Karpas-422 (cell line): Measurements from ENCODE around the gene CTXN2. TPM values are rescaled to one million over a fixed set of nuclear protein-coding genes. Genes with fewer than 3 reads are reported as not detected.

ENCODE experiments used
- DNase-seq: peaks from one replicate; pipeline ENCODE4 v3.0.0-alpha.2; 2015
- H2AFZ ChIP-seq: fragments of 200-600 bp; sonication (generic); 2 replicates; pipeline ENCODE4 v1.6.1; 2014; ENCODE audit warnings: antibody characterized with exemption, low read length, mixed read lengths
- H3K27ac ChIP-seq: fragments of 200-600 bp; sonication (generic); 2 replicates; pipeline ENCODE4 v1.5.1; 2014; ENCODE audit warnings: mild to moderate bottlenecking, low read length, moderate library complexity
- H3K27me3 ChIP-seq: fragments of 200-600 bp; sonication (generic); 2 replicates; pipeline ENCODE4 v1.6.1; 2014; ENCODE audit warnings: low read length, mixed read lengths
- H3K36me3 ChIP-seq: fragments of 200-600 bp; sonication (generic); 2 replicates; pipeline ENCODE4 v1.6.1; 2014; ENCODE audit warnings: low read length, mixed read lengths; ENCODE audit not compliant: insufficient read depth
- H3K4me1 ChIP-seq: fragments of 200-600 bp; sonication (generic); 2 replicates; pipeline ENCODE4 v1.6.1; 2014; ENCODE audit warnings: mild to moderate bottlenecking, low read length, mixed read lengths
- H3K4me2 ChIP-seq: fragments of 200-600 bp; sonication (generic); 2 replicates; pipeline ENCODE4 v1.6.1; 2014; ENCODE audit warnings: low read length, low read depth, mild to moderate bottlenecking; ENCODE audit not compliant: poor library complexity, severe bottlenecking
- H3K4me3 ChIP-seq: fragments of 200-600 bp; sonication (generic); 2 replicates; pipeline ENCODE4 v1.5.1; 2014; ENCODE audit warnings: mild to moderate bottlenecking, antibody characterized with exemption, low read length, mixed read lengths
- H3K79me2 ChIP-seq: fragments of 200-600 bp; sonication (generic); 2 replicates; pipeline ENCODE4 v1.6.1; 2014; ENCODE audit warnings: mild to moderate bottlenecking, low read length, mixed read lengths
- H3K9ac ChIP-seq: fragments of 200-600 bp; sonication (generic); 2 replicates; pipeline ENCODE4 v1.6.0; 2014; ENCODE audit warnings: low read length
- H3K9me2 ChIP-seq: fragments of 200-600 bp; sonication (generic), shearing (Covaris generic); replicated peaks from 2 replicates; pipeline ENCODE4 v1.6.0; 2014; ENCODE audit warnings: mild to moderate bottlenecking, low read length, moderate library complexity; ENCODE audit not compliant: insufficient read depth
- H3K9me3 ChIP-seq: fragments of 300-700, 200-600 bp; sonication (generic); 2 replicates; pipeline ENCODE4 v1.6.1; 2014; ENCODE audit warnings: low read length, mixed read lengths
- H4K20me1 ChIP-seq: fragments of 200-600 bp; sonication (generic); 2 replicates; pipeline ENCODE4 v1.6.1; 2014; ENCODE audit warnings: mild to moderate bottlenecking, antibody characterized with exemption, low read length, low read depth; ENCODE audit not compliant: insufficient read depth
- total RNA-seq: library from RNA; depleted of rRNA; stranded (reverse); fragments of >200 nt; shearing (Covaris generic); gene quantifications from 2 replicates; pipeline ENCODE4 v1.2.3, GENCODE V29; 2014; ENCODE audit warnings: low replicate concordance

The CTXN2 gene
- total RNA-seq, 1 experiment from 2014 or later = not detected

DNA sequence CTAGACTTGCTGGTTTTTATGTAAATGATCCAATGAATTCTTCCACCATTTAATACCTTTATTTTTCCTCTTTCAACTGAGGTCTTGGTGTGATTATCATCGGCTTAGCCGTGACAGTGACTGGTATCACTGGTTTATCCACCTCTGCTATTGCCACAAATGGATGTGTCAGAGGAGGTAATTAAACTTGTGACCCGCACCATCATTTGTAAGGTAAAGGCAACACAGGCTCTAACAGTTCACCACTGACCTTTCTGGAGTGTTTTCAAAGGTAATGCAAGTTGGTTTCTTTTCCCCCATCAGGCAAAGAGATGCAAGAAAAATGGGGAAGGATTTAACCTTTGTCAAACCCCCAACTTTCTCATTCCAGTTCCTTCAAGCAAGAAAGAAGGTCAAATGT lies 34.3 kb downstream of the CTXN2 start:
- no peaks in the 10 kb centered on the region for H3K79me2 ChIP-seq
- DNase-seq = no peak
- H3K9me3 ChIP-seq = no peaks in the 10 kb centered on the region
- H3K4me3 ChIP-seq = no peak overlapping the region
- no peaks in the 10 kb centered on the region for H3K4me1 ChIP-seq
- H3K27ac ChIP-seq = no peak overlapping the region
- H3K9me2 ChIP-seq = no peaks in the 10 kb centered on the region
- H3K27me3 ChIP-seq = no peaks in the 10 kb centered on the region
- H4K20me1 ChIP-seq = no peaks in the 10 kb centered on the region
- no peak overlapping the region for H3K9ac ChIP-seq
- H3K36me3 ChIP-seq = no peaks in the 10 kb centered on the region
- H3K4me2 ChIP-seq = no peak overlapping the region
- no peak overlapping the region for H2AFZ ChIP-seq

DNA sequence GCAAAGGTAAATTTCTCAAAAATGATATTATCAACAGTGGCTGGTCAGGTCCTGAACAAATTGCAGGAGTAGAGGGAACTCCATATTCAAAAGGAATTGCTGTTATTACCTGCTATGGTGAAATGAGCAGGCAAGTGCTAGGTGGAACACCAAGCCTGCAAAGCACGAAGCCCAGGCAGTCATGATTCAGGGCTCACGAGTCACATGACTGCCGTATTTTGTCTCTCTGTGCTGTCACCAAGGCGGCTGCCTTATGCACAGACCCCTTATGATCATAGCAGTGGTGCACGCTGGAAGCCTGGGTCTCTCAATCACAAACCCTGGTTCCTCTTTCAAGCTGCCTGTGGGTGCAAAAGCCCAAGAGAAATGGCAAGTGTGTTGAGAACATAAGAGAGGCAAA lies 39.0 kb downstream of the CTXN2 start:
- no peak overlapping the region for H2AFZ ChIP-seq
- H3K9me2 ChIP-seq = no peaks in the 10 kb centered on the region
- no peak overlapping the region for H3K4me3 ChIP-seq

DNA sequence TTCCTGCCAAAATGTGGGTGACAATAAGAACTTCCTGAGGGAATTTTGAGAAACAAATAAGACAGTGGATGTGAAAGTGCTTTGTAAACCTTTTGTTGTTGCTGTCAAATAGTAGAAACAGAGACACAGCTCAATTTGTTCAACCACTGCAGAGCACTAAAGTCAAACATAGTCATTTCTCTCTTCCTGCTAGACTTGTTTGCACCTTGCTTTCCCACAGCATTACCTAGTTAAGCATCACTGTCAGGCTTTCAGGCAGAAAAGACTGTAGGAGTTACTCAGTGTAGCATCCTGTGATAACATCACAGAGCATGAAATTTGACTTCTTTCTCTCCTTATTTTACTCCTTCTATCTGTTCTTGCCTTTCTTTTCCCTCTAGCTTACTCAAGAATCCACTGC lies 41.8 kb downstream of the CTXN2 start:
- Histone ChIP-seq H3K9me3 (no peaks in the 10 kb centered on the region), H3K27me3 (no peaks in the 10 kb centered on the region), H2AFZ (no peak overlapping the region), H3K27ac (no peak overlapping the region), H3K4me1 (no peaks in the 10 kb centered on the region), H3K4me2 (no peak overlapping the region), H4K20me1 (no peaks in the 10 kb centered on the region), H3K79me2 (no peaks in the 10 kb centered on the region), H3K4me3 (no peak overlapping the region), H3K9me2 (no peaks in the 10 kb centered on the region), H3K36me3 (no peaks in the 10 kb centered on the region), H3K9ac (no peak overlapping the region)
- no peak for DNase-seq

More for the DNA sequence above, 39.0 kb downstream of the CTXN2 start:
- Histone ChIP-seq H3K79me2 (no peaks in the 10 kb centered on the region), H3K27me3 (no peaks in the 10 kb centered on the region), H3K9me3 (no peaks in the 10 kb centered on the region), H3K27ac (no peak overlapping the region), H3K4me2 (no peak overlapping the region), H3K4me1 (no peaks in the 10 kb centered on the region), H3K36me3 (no peaks in the 10 kb centered on the region), H3K9ac (no peak overlapping the region), H4K20me1 (no peaks in the 10 kb centered on the region)
- no peak for DNase-seq

DNA sequence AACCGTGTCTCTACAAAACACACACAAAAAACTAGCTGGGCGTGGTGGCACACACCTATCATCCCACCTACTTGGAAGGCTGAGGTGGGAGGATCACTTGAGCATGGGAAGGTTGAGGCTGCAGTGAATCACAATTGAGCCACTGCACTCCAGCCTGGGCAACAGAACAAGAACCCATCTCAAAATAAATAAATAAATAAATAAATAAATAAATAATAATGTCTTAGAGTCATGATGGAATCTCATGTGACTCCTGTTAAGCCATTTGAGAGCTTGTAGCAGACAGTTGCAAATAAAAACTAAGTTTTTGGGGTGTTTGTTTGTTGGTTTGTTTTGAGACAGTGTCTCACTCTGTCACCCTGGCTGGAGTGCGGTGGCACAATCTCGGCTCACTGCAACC lies 47.9 kb downstream of the CTXN2 start:
- no peaks in the 10 kb centered on the region for H3K9me3 ChIP-seq
- H3K36me3 ChIP-seq = no peaks in the 10 kb centered on the region
- no peak for DNase-seq
- H3K9me2 ChIP-seq = no peaks in the 10 kb centered on the region
- H3K4me1 ChIP-seq = no peaks in the 10 kb centered on the region
- no peak overlapping the region for H2AFZ ChIP-seq
- H3K4me3 ChIP-seq = no peak overlapping the region
- no peaks in the 10 kb centered on the region for H4K20me1 ChIP-seq
- no peaks in the 10 kb centered on the region for H3K79me2 ChIP-seq
- no peaks in the 10 kb centered on the region for H3K27me3 ChIP-seq
- H3K9ac ChIP-seq = no peak overlapping the region
- H3K27ac ChIP-seq = no peak overlapping the region
- no peak overlapping the region for H3K4me2 ChIP-seq

DNA sequence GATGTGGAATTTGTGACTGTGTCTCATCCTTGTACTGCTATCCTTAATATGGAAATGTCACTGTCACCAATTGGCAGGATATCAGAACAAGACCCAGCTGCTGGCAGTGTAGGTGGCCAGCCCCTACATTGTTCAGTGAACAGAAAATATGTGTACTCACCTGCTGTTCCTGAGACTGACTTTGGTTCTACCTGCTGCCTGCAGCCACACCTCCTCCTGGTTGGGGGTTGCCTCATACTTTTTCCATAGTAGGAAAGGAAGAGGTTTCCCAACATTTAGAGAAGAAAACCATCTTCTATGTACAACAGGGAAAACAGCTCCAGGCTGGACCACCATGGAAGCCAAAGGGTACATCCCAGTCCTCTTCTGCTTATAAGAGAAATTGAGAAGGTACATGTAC lies 50.5 kb downstream of the CTXN2 start:
- Histone ChIP-seq H3K36me3 (no peaks in the 10 kb centered on the region), H3K4me1 (no peaks in the 10 kb centered on the region), H3K27me3 (no peaks in the 10 kb centered on the region), H3K4me2 (no peak overlapping the region), H3K9ac (no peak overlapping the region), H3K79me2 (no peaks in the 10 kb centered on the region), H4K20me1 (no peaks in the 10 kb centered on the region), H3K9me3 (no peaks in the 10 kb centered on the region), H3K9me2 (no peaks in the 10 kb centered on the region), H3K4me3 (no peak overlapping the region), H2AFZ (no peak overlapping the region), H3K27ac (no peak overlapping the region)
- DNase-seq = no peak

DNA sequence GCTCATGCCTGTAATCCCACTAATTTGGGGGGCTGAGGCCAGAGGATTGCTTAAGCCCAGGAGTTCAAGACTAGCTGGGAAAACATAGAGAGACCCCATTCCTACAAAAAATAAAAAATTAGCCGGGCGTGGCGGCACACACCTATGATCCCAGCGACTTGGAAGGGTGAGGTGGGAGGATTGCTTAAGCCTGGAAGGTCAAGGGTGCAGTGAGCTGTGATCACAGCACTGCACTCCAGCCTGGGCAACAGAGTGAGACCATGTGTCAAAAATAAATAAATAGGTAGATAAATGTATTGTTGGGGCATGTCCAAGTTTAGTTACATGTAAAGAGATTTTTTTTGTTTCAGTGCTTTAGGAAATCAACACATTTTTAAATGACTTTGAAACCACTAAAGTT lies 51.1 kb downstream of the CTXN2 start:
- DNase-seq = no peak
- Histone ChIP-seq H2AFZ (no peak overlapping the region), H3K4me1 (no peaks in the 10 kb centered on the region), H4K20me1 (no peaks in the 10 kb centered on the region), H3K9ac (no peak overlapping the region), H3K9me3 (no peaks in the 10 kb centered on the region), H3K36me3 (no peaks in the 10 kb centered on the region), H3K4me3 (no peak overlapping the region), H3K9me2 (no peaks in the 10 kb centered on the region), H3K79me2 (no peaks in the 10 kb centered on the region), H3K27me3 (no peaks in the 10 kb centered on the region), H3K27ac (no peak overlapping the region), H3K4me2 (no peak overlapping the region)

DNA sequence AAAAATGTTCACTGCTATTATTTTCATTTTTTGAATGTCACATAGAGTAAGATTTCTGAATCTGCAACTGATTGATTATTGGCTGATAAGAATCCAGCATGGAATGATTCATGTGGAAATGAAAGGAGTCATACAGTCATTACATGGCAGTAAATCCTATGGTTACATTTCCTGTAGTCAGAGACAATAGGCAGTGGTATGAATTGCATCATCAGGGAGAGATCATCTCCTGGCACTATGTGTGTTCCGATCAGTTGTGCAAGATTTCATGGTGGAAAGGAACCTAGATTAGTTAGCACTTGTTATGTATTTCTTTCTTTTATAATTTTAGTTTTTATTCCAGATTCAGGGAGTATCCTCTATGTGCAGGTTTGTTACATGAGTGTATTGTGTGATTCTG lies 53.5 kb downstream of the CTXN2 start:
- Histone ChIP-seq H3K79me2 (no peaks in the 10 kb centered on the region), H3K27me3 (no peaks in the 10 kb centered on the region), H3K9me2 (no peaks in the 10 kb centered on the region), H3K4me1 (no peaks in the 10 kb centered on the region), H3K36me3 (no peaks in the 10 kb centered on the region), H3K4me3 (no peak overlapping the region), H3K9ac (no peak overlapping the region), H3K27ac (no peak overlapping the region), H3K9me3 (no peaks in the 10 kb centered on the region), H2AFZ (no peak overlapping the region; the same call in 1 of the 2 replicates), H3K4me2 (no peak overlapping the region), H4K20me1 (no peaks in the 10 kb centered on the region)
- DNase-seq = no peak

DNA sequence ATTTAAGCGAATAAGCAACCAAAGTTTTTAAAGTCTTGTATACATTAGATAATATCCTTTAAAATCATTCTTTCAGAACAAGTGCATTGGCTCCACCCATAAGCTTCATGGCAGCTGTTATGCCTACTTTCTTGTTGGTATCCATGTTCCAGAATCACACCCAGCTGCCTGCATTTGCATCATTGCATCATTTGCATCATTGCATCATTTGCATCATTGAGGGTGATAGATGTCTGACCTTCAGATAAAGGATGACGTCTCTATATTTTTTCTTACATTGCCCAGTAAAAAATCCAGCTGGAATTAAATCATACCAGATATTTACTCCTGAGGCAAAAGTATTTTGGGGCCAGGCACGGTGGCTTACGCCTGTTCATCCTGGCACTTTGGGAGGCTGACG lies 56.9 kb downstream of the CTXN2 start:
- H3K9ac ChIP-seq = no peak overlapping the region
- no peaks in the 10 kb centered on the region for H3K4me1 ChIP-seq
- H3K4me2 ChIP-seq = no peak overlapping the region
- H3K9me3 ChIP-seq = no peaks in the 10 kb centered on the region
- H3K79me2 ChIP-seq = no peaks in the 10 kb centered on the region
- no peak for DNase-seq
- no peaks in the 10 kb centered on the region for H3K27me3 ChIP-seq
- H3K9me2 ChIP-seq = no peaks in the 10 kb centered on the region
- no peak overlapping the region for H2AFZ ChIP-seq
- no peaks in the 10 kb centered on the region for H3K36me3 ChIP-seq
- H4K20me1 ChIP-seq = no peaks in the 10 kb centered on the region
- no peak overlapping the region for H3K4me3 ChIP-seq
- H3K27ac ChIP-seq = no peak overlapping the region

DNA sequence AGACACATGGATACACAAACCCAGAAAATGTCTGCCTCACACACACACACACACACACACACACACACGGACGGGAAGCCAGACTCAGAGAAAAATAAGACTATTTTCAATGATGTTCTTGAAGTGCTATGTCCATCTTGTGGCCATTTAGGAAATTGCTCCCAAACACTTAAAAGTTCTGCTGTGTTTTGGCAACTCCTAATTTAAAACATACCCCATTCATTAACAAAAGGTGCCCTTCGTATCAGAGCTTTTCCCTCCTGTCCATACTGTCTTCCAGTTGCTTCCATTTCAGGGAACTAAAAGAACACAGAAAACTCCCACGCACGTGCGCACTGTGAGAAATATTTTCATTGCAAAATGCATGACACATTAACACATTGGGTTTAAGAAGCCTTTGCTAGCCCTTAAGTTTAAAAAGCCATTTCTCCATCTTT lies 59.2 kb downstream of the CTXN2 start:
- no peak overlapping the region for H2AFZ ChIP-seq
- no peak overlapping the region for H3K27ac ChIP-seq
- no peaks in the 10 kb centered on the region for H4K20me1 ChIP-seq
- H3K4me2 ChIP-seq = no peak overlapping the region
- no peaks in the 10 kb centered on the region for H3K4me1 ChIP-seq
- no peak overlapping the region for H3K9ac ChIP-seq
- H3K4me3 ChIP-seq = no peak overlapping the region
- no peaks in the 10 kb centered on the region for H3K9me3 ChIP-seq
- no peaks in the 10 kb centered on the region for H3K27me3 ChIP-seq
- H3K79me2 ChIP-seq = no peaks in the 10 kb centered on the region
- DNase-seq = peak; percentile 83
- H3K36me3 ChIP-seq = no peaks in the 10 kb centered on the region
- no peaks in the 10 kb centered on the region for H3K9me2 ChIP-seq
